ENCODE measurements around the gene NOC4L.

Gene NOC4L

DNA sequence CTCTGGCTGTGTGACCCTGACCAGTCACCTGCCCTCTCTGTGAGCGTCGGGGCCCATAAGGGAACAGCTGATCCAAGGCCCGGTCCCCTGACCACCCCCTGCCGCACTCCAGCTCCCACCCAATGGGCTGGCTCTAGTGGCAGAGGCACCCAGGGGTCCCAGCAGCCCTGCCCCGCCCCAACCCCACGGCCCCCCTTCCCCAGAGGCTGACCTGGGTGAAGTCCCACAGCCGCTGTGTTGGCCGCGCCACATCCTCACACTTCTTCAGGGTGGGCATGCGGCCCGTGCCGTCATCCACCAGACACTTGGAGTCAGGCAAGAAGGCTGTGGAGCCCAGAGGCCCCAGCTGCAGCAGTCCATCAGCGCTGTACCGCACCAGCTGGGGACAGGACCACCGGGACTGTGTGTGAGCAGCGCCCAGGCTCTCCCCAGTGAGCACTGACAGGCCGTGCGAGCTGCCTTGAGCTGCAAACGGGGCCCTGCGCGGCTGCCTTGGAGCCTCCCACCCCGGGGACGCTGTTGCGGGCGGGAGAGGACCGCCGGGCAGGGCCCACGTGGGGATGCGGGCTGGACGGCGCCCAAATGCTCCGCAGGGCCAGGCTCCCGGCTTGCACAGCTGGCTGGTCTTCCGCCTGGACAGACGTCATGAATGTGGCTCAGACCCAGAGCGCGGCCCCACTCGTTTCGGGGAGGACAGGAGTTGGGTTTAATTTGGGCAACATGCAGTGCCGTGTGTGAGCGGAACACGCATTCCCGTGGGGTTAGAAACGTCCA, 53.5 kb downstream of the NOC4L start:
- no peak for TF ChIP-seq POLR2A (IDR thresholded peaks at IDR 0.05; ENCODE audit: low read depth, low read length)
- no peak for DNase-seq (ENCODE audit: insufficient read length, low spot score)
- no peak for FAIRE-seq

GRCh38 chr12:132199101-132199500, 54.8 kb downstream of the NOC4L start:
- no peak for TF ChIP-seq POLR2A (IDR thresholded peaks at IDR 0.05; ENCODE audit: low read depth, low read length)
- no peak for DNase-seq (ENCODE audit: insufficient read length, low spot score)
- FAIRE-seq = no peak

- DNase-seq (ENCODE audit: insufficient read length, low spot score) (no peak), FAIRE-seq (no peak)
- TF ChIP-seq POLR2A (IDR thresholded peaks at IDR 0.05; ENCODE audit: low read depth, low read length) = no peak
Observed at GRCh38 chr12:132199526-132200319, 55.5 kb downstream of the NOC4L start.

- no peak for FAIRE-seq
- no peak for TF ChIP-seq POLR2A (IDR thresholded peaks at IDR 0.05; ENCODE audit: low read depth, low read length)
- no peak for DNase-seq (ENCODE audit: insufficient read length, low spot score)
Observed at GRCh38 chr12:132200800-132201199, 56.5 kb downstream of the NOC4L start.

GRCh38 chr12:132201391-132202120, 57.3 kb downstream of the NOC4L start:
- no peak for TF ChIP-seq POLR2A (IDR thresholded peaks at IDR 0.05; ENCODE audit: low read depth, low read length)
- FAIRE-seq (no peak), DNase-seq (ENCODE audit: insufficient read length, low spot score) (no peak)

Measured in H54 (cell line).